Stimulated activated CD4-positive, alpha-beta T cell treated with anti-CD3 and anti-CD28 coated beads, TNF-alpha, amount 100 ng/mL, for 1 hour (primary cell): ENCODE measurements around the gene PIEZO2.

Experiments
- DNase-seq, 3 donors: peaks; one replicate each; pipeline ENCODE4 v3.0.0-alpha.2; 2020; ENCODE audit warnings: low read depth in 3 of 3, low spot score in 1 of 3

Gene PIEZO2

GRCh38 chr18:11031966-11032365, 117.4 kb downstream of the PIEZO2 start:
- DNase-seq = no peak

- no peak for DNase-seq
Measured at GRCh38 chr18:11029021-11029420, 120.3 kb downstream of the PIEZO2 start.

- no peak for DNase-seq
Measured at GRCh38 chr18:11027862-11028261, 121.5 kb downstream of the PIEZO2 start.

GRCh38 chr18:11025671-11026070, 123.7 kb downstream of the PIEZO2 start:
- DNase-seq = no peak

- DNase-seq = no peak
Measured at GRCh38 chr18:11024928-11025669, 124.3 kb downstream of the PIEZO2 start.

- DNase-seq = no peak
Measured at GRCh38 chr18:11021477-11021876, 127.9 kb downstream of the PIEZO2 start.

GRCh38 chr18:11020877-11021414, 128.4 kb downstream of the PIEZO2 start:
- no peak for DNase-seq

GRCh38 chr18:11020161-11020853, 129.1 kb downstream of the PIEZO2 start:
- DNase-seq = no peak

GRCh38 chr18:11019295-11020105, 129.9 kb downstream of the PIEZO2 start:
- DNase-seq = no peak

- DNase-seq = no peak
Measured at GRCh38 chr18:11009869-11010268, 139.5 kb downstream of the PIEZO2 start.

- no peak for DNase-seq
Measured at GRCh38 chr18:11009147-11009546, 140.2 kb downstream of the PIEZO2 start.

GRCh38 chr18:11008505-11008904, 140.9 kb downstream of the PIEZO2 start:
- DNase-seq = no peak

- DNase-seq = no peak
Measured at GRCh38 chr18:11005528-11005927, 143.8 kb downstream of the PIEZO2 start.

- DNase-seq = no peak
Measured at GRCh38 chr18:11004951-11005350, 144.4 kb downstream of the PIEZO2 start.

GRCh38 chr18:11004294-11004693, 145.1 kb downstream of the PIEZO2 start:
- no peak for DNase-seq

GRCh38 chr18:11002796-11003195, 146.6 kb downstream of the PIEZO2 start:
- no peak for DNase-seq

GRCh38 chr18:11002277-11002676, 147.1 kb downstream of the PIEZO2 start:
- no peak for DNase-seq

GRCh38 chr18:11000071-11000470, 149.3 kb downstream of the PIEZO2 start:
- DNase-seq = no peak

GRCh38 chr18:10997885-10998284, 151.5 kb downstream of the PIEZO2 start:
- DNase-seq = no peak

GRCh38 chr18:10995550-10995949, 153.8 kb downstream of the PIEZO2 start:
- DNase-seq = no peak

- DNase-seq = no peak
Measured at GRCh38 chr18:10989486-10989885, 159.9 kb downstream of the PIEZO2 start.

- DNase-seq = no peak
Measured at GRCh38 chr18:10985689-10986088, 163.7 kb downstream of the PIEZO2 start.
